HL-60 (cell line): Measurements from ENCODE around the gene BDP1.

Source experiments
- CTCF ChIP-seq: IDR thresholded peaks from one replicate; pipeline ENCODE4 v1.5.1; 2011; ENCODE audit warnings: low read length, control low read depth, inconsistent platforms; ENCODE audit not compliant: insufficient read depth
- GABPA ChIP-seq: IDR thresholded peaks from 2 replicates; pipeline ENCODE4 v1.6.1; 2012; ENCODE audit warnings: low read depth

DNA sequence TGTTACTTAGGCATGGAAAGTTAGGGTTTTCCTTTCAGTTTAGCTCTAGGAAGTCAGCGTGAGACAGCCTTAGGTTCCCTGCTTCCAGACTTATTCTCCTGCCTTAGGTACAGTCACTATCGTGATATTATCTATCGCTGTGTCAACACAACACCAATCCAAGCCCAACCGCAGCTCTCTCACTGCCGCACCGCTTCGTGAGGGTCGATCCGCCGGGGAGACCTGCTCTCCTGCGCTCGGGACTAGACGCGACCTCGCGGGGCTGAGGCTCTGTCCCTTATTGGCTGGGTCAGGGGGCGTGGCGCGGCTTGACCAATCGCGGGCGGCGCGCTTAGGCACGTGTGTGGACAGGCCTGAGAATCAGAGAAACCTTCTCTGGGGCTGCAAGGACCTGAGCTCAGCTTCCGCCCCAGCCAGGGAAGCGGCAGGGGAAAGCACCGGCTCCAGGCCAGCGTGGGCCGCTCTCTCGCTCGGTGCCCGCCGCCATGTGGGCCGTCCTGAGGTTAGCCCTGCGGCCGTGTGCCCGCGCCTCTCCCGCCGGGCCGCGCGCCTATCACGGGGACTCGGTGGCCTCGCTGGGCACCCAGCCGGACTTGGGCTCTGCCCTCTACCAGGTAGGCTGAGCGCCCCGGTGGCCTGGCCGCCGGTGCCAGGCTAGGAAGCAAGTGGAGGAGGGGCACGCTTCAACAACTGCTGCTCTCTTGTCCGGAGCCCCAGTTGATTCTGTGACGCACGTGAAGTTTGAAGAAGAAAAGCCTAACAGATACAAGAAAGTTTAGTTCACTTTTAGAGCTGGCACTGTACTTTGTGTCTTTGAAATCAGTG lies 131.7 kb downstream of the BDP1 start, which contains the start of gene MCCC2:
- no peak for TF ChIP-seq CTCF
- TF ChIP-seq GABPA: no peak
